ENCODE data around the gene STEAP1.
"Not testable (repeated sequence)": the region's sequence is repeated elsewhere in the genome, so short reads cannot be mapped to it uniquely, and the experiment has no call there.

STEAP1 gene

GRCh38 chr7:90152642-90153253 is 1.5 kb upstream of the STEAP1 start:
- DNase-seq (ENCODE audit: low read depth), result peak; percentile 79
- H3K4me3 ChIP-seq (ENCODE audit: low read length), result not testable (repeated sequence)

GRCh38 chr7:90155206-90155605 is 937 bp downstream of the STEAP1 start:
- no peak overlapping the region for H3K4me3 ChIP-seq (ENCODE audit: low read length)
- no peak for TF ChIP-seq CTCF (IDR thresholded peaks at IDR 0.05; ENCODE audit: insufficient read depth, low read depth, low read length, missing control alignments)
- no peak for DNase-seq (ENCODE audit: low read depth)

More at GRCh38 chr7:90152642-90153253, 1.5 kb upstream of the STEAP1 start:
- TF ChIP-seq CTCF (IDR thresholded peaks at IDR 0.05; ENCODE audit: insufficient read depth, low read depth, low read length, missing control alignments), result peak; percentile 44

- peak; percentile 74 for DNase-seq (ENCODE audit: low read depth)
- not testable (repeated sequence) for H3K4me3 ChIP-seq (ENCODE audit: low read length)
Observed at GRCh38 chr7:90157331-90157730, 3.1 kb downstream of the STEAP1 start.

- peak; percentile 78 for DNase-seq (ENCODE audit: low read depth)
- not testable (repeated sequence) for H3K4me3 ChIP-seq (ENCODE audit: low read length)
Observed at GRCh38 chr7:90157761-90158350, 3.6 kb downstream of the STEAP1 start.

GRCh38 chr7:90163534-90163933 is 9.3 kb downstream of the STEAP1 start:
- DNase-seq (ENCODE audit: low read depth), result no peak
- no peak overlapping the region for H3K4me3 ChIP-seq (ENCODE audit: low read length)
- TF ChIP-seq CTCF (IDR thresholded peaks at IDR 0.05; ENCODE audit: insufficient read depth, low read depth, low read length, missing control alignments), result no peak

- DNase-seq (ENCODE audit: low read depth), result peak; percentile 12
- no peak for TF ChIP-seq CTCF (IDR thresholded peaks at IDR 0.05; ENCODE audit: insufficient read depth, low read depth, low read length, missing control alignments)
- H3K4me3 ChIP-seq (ENCODE audit: low read length), result no peak overlapping the region
Observed at GRCh38 chr7:90165724-90166123, 11.5 kb downstream of the STEAP1 start.

- no peak overlapping the region for H3K4me3 ChIP-seq (ENCODE audit: low read length)
- DNase-seq (ENCODE audit: low read depth), result no peak
- TF ChIP-seq CTCF (IDR thresholded peaks at IDR 0.05; ENCODE audit: insufficient read depth, low read depth, low read length, missing control alignments), result no peak
Observed at GRCh38 chr7:90166153-90166552, 11.9 kb downstream of the STEAP1 start.

- no peak for DNase-seq (ENCODE audit: low read depth)
- no peak overlapping the region for H3K4me3 ChIP-seq (ENCODE audit: low read length)
- no peak for TF ChIP-seq CTCF (IDR thresholded peaks at IDR 0.05; ENCODE audit: insufficient read depth, low read depth, low read length, missing control alignments)
Observed at GRCh38 chr7:90167361-90167760, 13.1 kb downstream of the STEAP1 start.

Data from epithelial cell of esophagus (primary cell).